ACC112 (cell line): ENCODE data around the gene AAK1.

Experiments used
- H2AFZ ChIP-seq: fragments of 200-600 bp; sonication (generic); one replicate; pipeline ENCODE4 v1.6.0; 2017; ENCODE audit warnings: antibody characterized with exemption, low read length; ENCODE audit not compliant: unreplicated experiment
- H3K27ac ChIP-seq: fragments of 200-600 bp; sonication (generic); 2 replicates; pipeline ENCODE4 v1.5.1; 2014; ENCODE audit warnings: low read depth, mild to moderate bottlenecking, antibody characterized with exemption, low read length, moderate library complexity
- H3K27me3 ChIP-seq: fragments of 200-600 bp; sonication (generic); 2 replicates; pipeline ENCODE4 v1.6.1; 2014; ENCODE audit warnings: mild to moderate bottlenecking, antibody characterized with exemption, low read length, moderate library complexity, mixed read lengths; ENCODE audit not compliant: insufficient read depth
- H3K36me3 ChIP-seq: fragments of 200-600 bp; sonication (generic); 2 replicates; pipeline ENCODE4 v1.6.1; 2016; ENCODE audit warnings: mild to moderate bottlenecking, antibody characterized with exemption, low read length, moderate library complexity, mixed read lengths; ENCODE audit not compliant: insufficient read depth
- H3K4me1 ChIP-seq: fragments of 200-600 bp; sonication (generic); one replicate; pipeline ENCODE4 v1.6.1; 2016; ENCODE audit warnings: low read length, mixed read lengths; ENCODE audit not compliant: insufficient read depth, unreplicated experiment, control insufficient read depth
- H3K4me3 ChIP-seq: fragments of 200-600 bp; sonication (generic); 2 replicates; pipeline ENCODE4 v1.5.1; 2014; ENCODE audit warnings: mild to moderate bottlenecking, low read depth, low read length
- H3K79me2 ChIP-seq: fragments of 200-600 bp; sonication (generic); one replicate; pipeline ENCODE4 v1.6.0; 2016; ENCODE audit warnings: low read length; ENCODE audit not compliant: control insufficient read depth, unreplicated experiment, insufficient read depth

The AAK1 gene

DNA sequence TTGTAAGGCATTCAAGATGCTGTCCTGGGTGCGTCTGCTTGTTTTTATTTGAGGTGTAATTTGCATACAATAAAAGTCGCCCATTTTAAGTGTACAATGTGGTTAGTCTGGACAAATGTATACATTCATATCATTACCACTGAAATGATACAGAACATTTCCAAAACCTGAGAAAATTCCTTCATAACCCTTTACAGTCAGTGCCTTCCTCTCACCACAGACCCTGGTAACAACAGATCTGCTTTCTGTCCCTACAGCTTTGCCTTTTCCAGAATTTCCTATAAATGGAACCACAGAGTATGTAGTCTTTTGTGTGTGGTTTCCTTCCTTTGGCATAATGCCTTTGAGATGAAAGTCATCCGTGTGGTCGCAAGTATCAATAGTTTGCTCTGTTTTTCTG is 160.5 kb downstream of the AAK1 start:
- Histone ChIP-seq H3K27ac (no peak overlapping the region), H3K79me2 (no peaks in the 10 kb centered on the region), H3K27me3 (no peaks in the 10 kb centered on the region), H3K36me3 (no peaks in the 10 kb centered on the region), H3K4me1 (no peaks in the 10 kb centered on the region), H3K4me3 (no peak overlapping the region), H2AFZ (no peak overlapping the region)

DNA sequence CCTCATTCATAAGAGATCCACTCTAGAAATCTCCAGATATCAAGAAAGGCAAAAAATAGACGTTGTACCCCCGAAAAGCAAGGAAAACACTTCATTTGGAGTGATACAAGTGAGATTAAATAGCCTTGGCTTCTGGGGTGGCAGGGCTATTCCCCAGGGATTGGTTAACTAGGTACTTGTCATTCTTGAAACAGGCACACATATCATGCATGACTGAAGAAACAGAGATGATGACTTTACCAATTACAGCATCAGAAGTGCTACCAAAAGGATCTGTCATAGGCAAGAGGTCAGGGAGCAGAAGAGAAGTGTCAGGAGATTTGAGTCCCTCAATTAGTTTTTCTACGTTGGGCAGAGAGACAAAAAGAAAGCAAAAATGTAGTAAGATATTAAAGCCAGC is 161.1 kb downstream of the AAK1 start:
- H3K79me2 ChIP-seq: no peaks in the 10 kb centered on the region
- H3K36me3 ChIP-seq: no peaks in the 10 kb centered on the region

DNA sequence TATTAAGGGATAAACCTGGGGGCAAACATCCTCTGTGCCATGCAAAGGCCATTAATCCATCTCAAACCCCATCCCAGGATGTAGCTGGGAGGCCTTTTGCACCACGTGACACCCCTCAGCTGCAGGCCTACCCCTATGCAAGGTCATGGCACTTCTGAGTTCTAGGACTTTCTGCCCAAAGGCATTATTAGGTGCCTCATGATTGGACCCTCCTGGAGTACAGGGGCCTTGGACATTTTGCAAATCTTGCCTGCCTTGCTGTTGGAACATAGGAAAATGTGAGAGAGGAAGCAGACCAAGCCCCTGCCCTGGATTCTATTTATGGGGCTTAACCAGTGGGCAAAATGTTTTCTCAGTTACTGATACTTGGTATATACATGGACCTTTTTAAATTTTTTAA is 162.1 kb downstream of the AAK1 start:
- Histone ChIP-seq H3K79me2 (no peaks in the 10 kb centered on the region), H2AFZ (no peak overlapping the region), H3K27me3 (no peaks in the 10 kb centered on the region), H3K4me1 (no peaks in the 10 kb centered on the region), H3K27ac (no peak overlapping the region), H3K4me3 (no peak overlapping the region), H3K36me3 (no peaks in the 10 kb centered on the region)

More for the DNA sequence above, 161.1 kb downstream of the AAK1 start:
- H3K27me3 ChIP-seq: no peaks in the 10 kb centered on the region
- H2AFZ ChIP-seq: no peak overlapping the region
- H3K4me3 ChIP-seq: no peak overlapping the region
- H3K4me1 ChIP-seq: no peaks in the 10 kb centered on the region
- H3K27ac ChIP-seq: no peak overlapping the region

DNA sequence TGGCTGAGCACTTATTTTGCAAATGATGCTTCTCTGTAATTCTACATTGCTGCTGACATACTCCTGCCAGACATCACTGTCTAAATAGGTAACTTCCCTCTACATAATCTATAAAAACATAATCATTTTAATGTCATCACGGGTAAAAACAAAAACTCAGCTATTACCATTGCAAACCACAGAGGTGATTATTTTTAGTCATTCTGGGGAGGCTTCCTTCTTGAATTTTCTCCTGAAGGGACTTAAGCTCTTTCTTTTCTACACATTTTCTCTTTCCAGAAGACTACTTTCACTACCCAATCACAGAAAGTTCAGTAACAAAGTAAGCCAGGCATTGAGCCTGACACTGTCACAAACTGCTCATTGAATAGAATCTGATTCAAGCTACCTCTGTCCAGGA is 165.9 kb downstream of the AAK1 start:
- H3K4me1 ChIP-seq: no peaks in the 10 kb centered on the region
- H3K36me3 ChIP-seq: no peaks in the 10 kb centered on the region; the same call in 1 of the 2 replicates
- no peaks in the 10 kb centered on the region for H3K27me3 ChIP-seq
- no peak overlapping the region for H2AFZ ChIP-seq
- H3K4me3 ChIP-seq: no peak overlapping the region
- no peaks in the 10 kb centered on the region for H3K79me2 ChIP-seq
- no peak overlapping the region for H3K27ac ChIP-seq

DNA sequence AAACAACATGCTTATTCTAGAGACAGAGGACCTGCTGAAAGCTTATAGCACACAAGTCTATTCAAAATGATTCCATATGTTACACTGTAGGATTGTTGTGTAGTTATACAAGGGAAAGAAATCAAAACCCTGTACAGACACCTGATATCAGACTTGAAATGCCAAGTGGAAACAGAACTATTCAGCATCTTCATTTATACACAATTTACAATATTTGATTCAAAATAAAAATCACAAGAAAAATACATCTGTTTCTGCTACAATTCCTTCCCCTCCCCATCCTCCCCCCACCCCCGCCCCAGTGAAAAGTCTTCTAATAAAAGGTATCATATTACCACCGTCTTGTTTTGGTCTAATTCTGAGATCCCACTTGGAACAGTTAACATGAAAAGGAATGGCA is 168.9 kb downstream of the AAK1 start:
- Histone ChIP-seq H3K27me3 (no peaks in the 10 kb centered on the region), H3K4me1 (no peaks in the 10 kb centered on the region), H3K36me3 (no peaks in the 10 kb centered on the region; the same call in 1 of the 2 replicates), H3K27ac (no peak overlapping the region), H2AFZ (no peak overlapping the region), H3K79me2 (no peaks in the 10 kb centered on the region), H3K4me3 (no peak overlapping the region)

DNA sequence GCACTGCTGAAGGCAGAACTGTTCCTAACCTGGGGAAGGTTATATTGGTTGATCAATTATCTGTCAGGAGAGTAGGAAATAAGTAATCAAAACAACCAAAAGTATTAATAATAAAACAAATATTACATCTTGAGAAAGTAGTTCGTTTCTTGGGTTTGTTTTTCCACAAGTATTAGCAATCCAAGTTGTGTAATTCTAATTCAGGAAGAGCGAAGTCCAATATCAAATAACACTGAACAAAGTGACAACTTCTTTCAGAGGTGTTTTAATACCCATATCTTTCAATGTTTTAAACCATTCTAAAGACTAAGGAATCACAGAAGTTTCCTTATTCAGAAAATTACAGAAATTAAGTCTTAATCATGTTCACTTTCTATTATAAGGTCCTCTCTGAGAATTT is 171.7 kb downstream of the AAK1 start:
- Histone ChIP-seq H3K36me3 (no peaks in the 10 kb centered on the region; the same call in 1 of the 2 replicates), H3K79me2 (no peaks in the 10 kb centered on the region), H3K4me3 (no peak overlapping the region), H3K27me3 (no peaks in the 10 kb centered on the region), H3K27ac (no peak overlapping the region), H3K4me1 (no peaks in the 10 kb centered on the region), H2AFZ (no peak overlapping the region)

DNA sequence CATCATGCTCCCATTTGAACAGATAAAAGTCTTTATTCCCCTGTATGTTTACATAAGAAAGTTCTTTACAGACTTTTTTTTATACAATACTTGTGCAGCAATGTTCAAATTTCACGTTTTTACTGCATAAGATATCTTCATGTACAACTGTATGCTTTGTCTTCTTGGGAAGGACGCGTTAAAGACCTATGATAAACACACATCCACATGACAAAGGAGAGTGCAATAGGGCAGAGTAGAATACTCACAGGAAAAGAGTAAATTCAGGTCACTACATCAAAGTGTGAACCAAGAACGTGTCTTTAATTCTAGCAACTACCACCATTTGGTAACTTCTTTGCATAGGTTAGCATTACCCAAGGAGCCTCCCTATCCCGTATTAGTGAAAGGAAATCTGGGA is 172.6 kb downstream of the AAK1 start:
- Histone ChIP-seq H2AFZ (no peak overlapping the region), H3K36me3 (no peaks in the 10 kb centered on the region; the same call in 1 of the 2 replicates), H3K4me1 (no peaks in the 10 kb centered on the region), H3K79me2 (no peaks in the 10 kb centered on the region), H3K27me3 (no peaks in the 10 kb centered on the region), H3K4me3 (no peak overlapping the region), H3K27ac (no peak overlapping the region)

DNA sequence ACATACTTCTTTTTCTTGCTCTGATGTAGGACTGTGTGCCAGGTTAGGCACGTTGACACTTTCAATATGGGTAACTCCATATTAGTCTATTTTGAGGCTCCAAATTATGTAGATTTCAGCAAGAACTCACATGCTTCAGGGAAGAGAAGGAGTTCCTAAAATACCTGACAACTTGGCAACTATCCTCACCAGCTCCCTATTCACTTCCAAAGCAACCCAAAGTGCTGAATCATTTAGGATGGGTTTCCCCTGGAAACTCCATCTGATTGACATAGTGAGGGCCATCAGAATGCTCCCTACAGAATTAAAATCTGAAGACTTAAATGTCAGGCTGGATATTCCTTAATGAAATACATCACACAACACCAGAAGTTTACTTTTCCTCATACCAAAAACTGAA is 173.8 kb downstream of the AAK1 start:
- Histone ChIP-seq H2AFZ (no peak overlapping the region), H3K4me3 (no peak overlapping the region), H3K27me3 (no peaks in the 10 kb centered on the region), H3K27ac (no peak overlapping the region), H3K79me2 (no peaks in the 10 kb centered on the region), H3K4me1 (no peaks in the 10 kb centered on the region), H3K36me3 (no peaks in the 10 kb centered on the region)

DNA sequence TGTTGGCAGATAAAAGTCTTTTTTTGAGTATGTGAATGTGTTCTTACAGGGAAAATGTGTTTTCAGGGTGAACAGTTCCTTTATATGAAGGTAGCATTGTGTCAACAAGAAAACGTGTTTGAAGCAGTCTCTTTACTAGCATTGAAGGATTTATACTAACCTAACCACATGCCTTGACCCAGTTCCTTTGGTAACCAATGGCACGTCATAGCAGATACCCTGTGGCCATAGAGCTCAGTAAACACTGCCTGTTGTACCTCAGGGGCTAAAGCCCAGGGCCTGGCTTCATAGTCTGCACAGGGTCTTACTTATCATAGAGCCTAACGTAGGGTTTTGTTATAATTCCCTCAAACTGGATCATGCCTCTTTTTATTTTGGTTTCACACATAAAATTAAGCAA is 174.2 kb downstream of the AAK1 start:
- no peak overlapping the region for H3K27ac ChIP-seq
- no peak overlapping the region for H3K4me3 ChIP-seq
- H3K79me2 ChIP-seq: no peaks in the 10 kb centered on the region
- H3K27me3 ChIP-seq: no peaks in the 10 kb centered on the region
- no peaks in the 10 kb centered on the region for H3K4me1 ChIP-seq
- H2AFZ ChIP-seq: no peak overlapping the region
- H3K36me3 ChIP-seq: no peaks in the 10 kb centered on the region

DNA sequence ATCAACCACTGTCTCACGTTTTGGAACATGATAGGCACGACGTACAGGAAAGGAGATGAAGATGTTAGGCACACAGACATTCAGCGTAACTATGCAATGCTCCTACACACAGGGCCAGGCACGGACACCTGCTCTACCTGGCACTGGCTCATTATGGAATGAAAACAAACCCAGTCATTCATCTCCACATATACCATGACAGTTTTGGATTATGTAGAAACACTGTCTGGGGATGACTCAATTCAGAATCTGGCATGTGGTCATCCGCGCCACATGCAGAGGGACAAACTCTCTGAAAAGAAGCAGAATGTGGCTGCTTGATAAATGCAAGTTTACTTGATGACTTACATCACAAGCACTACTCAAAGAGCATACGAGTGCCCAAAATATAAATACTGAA is 176.8 kb downstream of the AAK1 start:
- H2AFZ ChIP-seq: no peak overlapping the region
- H3K4me3 ChIP-seq: no peak overlapping the region
- H3K27me3 ChIP-seq: no peaks in the 10 kb centered on the region
- no peaks in the 10 kb centered on the region for H3K79me2 ChIP-seq
- no peaks in the 10 kb centered on the region for H3K4me1 ChIP-seq
- no peak overlapping the region for H3K27ac ChIP-seq
- no peaks in the 10 kb centered on the region for H3K36me3 ChIP-seq

DNA sequence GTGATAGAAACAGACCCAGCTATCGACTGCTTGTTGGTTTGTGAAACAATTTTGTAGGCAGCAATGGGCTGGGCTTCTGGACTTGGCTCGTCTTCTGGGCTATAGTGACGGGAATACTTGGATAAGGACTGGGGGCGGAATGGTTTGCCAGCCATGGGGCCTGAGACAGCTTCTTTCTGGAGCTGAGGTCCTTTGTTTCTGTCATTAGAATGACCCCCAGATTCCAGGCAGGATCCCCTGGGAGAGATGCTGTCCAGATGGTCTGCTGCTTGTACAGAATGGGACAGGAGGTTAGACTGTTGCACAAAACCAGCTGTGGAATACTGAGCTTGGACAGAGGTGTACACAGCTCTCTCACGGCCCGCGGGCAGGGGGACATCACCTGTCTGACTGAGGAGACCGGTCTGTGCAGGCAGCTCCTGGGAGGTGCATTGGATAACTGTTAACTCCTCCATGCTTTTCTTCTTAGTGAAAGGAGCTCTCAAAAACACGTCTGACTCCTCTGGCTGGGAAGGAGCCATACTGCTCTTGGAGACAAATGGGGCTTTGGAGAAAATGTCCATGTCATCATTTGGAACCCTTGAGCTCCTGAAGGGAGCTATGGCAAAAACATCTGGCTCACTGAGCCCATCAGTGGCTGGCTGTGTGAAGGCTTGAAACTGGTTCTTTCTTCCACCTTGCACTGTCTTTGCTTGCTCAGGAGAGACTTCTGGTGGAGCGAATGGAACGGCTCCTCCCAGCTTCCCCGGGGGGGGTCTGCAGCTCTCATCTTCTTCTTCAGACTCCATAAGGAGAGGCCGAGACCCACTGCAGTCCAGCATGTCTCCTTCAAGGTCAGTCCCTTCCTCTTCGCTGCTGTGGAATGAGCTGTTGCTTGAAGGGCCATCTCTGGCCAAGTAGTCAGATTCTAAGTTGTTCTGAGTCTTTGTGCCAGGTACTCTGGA is 177.8 kb downstream of the AAK1 start:
- Histone ChIP-seq H3K36me3 (no peaks in the 10 kb centered on the region), H2AFZ (no peak overlapping the region)

More for the DNA sequence above, 177.8 kb downstream of the AAK1 start:
- H3K4me3 ChIP-seq: no peak overlapping the region
- no peaks in the 10 kb centered on the region for H3K4me1 ChIP-seq
- H3K79me2 ChIP-seq: no peaks in the 10 kb centered on the region
- no peaks in the 10 kb centered on the region for H3K27me3 ChIP-seq
- H3K27ac ChIP-seq: no peak overlapping the region
